ENCODE results near the gene HIF3A.

- no peak for TF ChIP-seq CTCF (IDR thresholded peaks at IDR 0.05; ENCODE audit: borderline replicate concordance, extremely low read depth, low read length, poor library complexity, severe bottlenecking)
- TF ChIP-seq EZH2 (IDR thresholded peaks at IDR 0.05; ENCODE audit: borderline replicate concordance, low read depth, low read length, severe bottlenecking): no peak
Observed at GRCh38 chr19:46291829-46292228, 5.0 kb upstream of the HIF3A start.

All from DND-41 (cell line).